ENCODE data around the gene DISP2.

DISP2 gene

GRCh38 chr15:40343512-40343911, 14.5 kb upstream of the DISP2 start:
- DNase-seq, result no peak

GRCh38 chr15:40344217-40344616, 13.8 kb upstream of the DISP2 start:
- DNase-seq, result no peak

GRCh38 chr15:40344631-40345120, 13.3 kb upstream of the DISP2 start:
- peak; percentile 71 for DNase-seq

GRCh38 chr15:40345225-40345866, 12.7 kb upstream of the DISP2 start:
- DNase-seq, result no peak

GRCh38 chr15:40345867-40346578, 12.0 kb upstream of the DISP2 start:
- DNase-seq, result no peak

- DNase-seq, result no peak
Measured at GRCh38 chr15:40346579-40347558, 11.2 kb upstream of the DISP2 start.

- no peak for DNase-seq
Measured at GRCh38 chr15:40347559-40348473, 10.2 kb upstream of the DISP2 start.

- no peak for DNase-seq
Measured at GRCh38 chr15:40348474-40348870, 9.5 kb upstream of the DISP2 start.

GRCh38 chr15:40349163-40349562, 8.9 kb upstream of the DISP2 start:
- DNase-seq, result no peak

- DNase-seq, result no peak
Measured at GRCh38 chr15:40352281-40352901, 5.6 kb upstream of the DISP2 start.

GRCh38 chr15:40353697-40354096, 4.3 kb upstream of the DISP2 start:
- DNase-seq, result no peak

- DNase-seq, result no peak
Measured at GRCh38 chr15:40354408-40355171, 3.4 kb upstream of the DISP2 start.

- DNase-seq, result no peak
Measured at GRCh38 chr15:40355976-40356585, 1.9 kb upstream of the DISP2 start.

GRCh38 chr15:40357246-40357645, 773 bp upstream of the DISP2 start:
- no peak for DNase-seq

GRCh38 chr15:40358471-40359353, 693 bp downstream of the DISP2 start:
- DNase-seq, result peak; percentile 19

GRCh38 chr15:40360015-40360414, 2.0 kb downstream of the DISP2 start:
- DNase-seq, result no peak

- no peak for DNase-seq
Measured at GRCh38 chr15:40361640-40362039, 3.6 kb downstream of the DISP2 start.

GRCh38 chr15:40363611-40364010, 5.6 kb downstream of the DISP2 start:
- DNase-seq, result no peak

- DNase-seq, result no peak
Measured at GRCh38 chr15:40364251-40364650, 6.2 kb downstream of the DISP2 start.

All from activated naive CD4-positive, alpha-beta T cell treated with Interleukin-2 at 50 U/mL for 16 hours (primary cell).